SH-SY5Y (cell line): ENCODE results near the gene RP9.

ENCODE experiments used
- GATA2 ChIP-seq: IDR thresholded peaks from 2 replicates; pipeline ENCODE4 v1.6.1; 2011; ENCODE audit warnings: mild to moderate bottlenecking, low read depth, low read length
- GATA3 ChIP-seq: IDR thresholded peaks from 2 replicates; pipeline ENCODE4 v1.6.1; 2011; ENCODE audit warnings: low read depth, mild to moderate bottlenecking, low read length, moderate library complexity

The RP9 gene

DNA sequence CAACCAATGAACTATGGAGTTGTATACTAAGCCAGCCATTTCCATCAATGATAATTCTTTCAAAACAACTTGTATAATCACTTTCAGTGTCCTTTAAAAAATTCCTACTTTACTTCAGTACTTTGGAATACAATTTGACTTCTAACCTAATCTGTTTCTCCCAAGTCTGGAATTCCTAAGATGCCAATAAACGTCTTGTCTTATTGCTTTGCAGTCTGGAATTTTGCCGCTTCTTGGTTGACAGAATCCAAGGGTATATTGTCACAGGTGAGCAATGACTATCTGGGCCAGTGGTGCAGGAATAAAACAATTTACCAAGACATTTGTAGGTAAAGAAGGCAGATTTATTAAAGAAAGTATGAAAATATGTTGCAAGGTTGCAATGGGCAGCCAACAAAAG, 21.8 kb downstream of the RP9 start:
- TF ChIP-seq GATA3 (no peak), GATA2 (no peak)

DNA sequence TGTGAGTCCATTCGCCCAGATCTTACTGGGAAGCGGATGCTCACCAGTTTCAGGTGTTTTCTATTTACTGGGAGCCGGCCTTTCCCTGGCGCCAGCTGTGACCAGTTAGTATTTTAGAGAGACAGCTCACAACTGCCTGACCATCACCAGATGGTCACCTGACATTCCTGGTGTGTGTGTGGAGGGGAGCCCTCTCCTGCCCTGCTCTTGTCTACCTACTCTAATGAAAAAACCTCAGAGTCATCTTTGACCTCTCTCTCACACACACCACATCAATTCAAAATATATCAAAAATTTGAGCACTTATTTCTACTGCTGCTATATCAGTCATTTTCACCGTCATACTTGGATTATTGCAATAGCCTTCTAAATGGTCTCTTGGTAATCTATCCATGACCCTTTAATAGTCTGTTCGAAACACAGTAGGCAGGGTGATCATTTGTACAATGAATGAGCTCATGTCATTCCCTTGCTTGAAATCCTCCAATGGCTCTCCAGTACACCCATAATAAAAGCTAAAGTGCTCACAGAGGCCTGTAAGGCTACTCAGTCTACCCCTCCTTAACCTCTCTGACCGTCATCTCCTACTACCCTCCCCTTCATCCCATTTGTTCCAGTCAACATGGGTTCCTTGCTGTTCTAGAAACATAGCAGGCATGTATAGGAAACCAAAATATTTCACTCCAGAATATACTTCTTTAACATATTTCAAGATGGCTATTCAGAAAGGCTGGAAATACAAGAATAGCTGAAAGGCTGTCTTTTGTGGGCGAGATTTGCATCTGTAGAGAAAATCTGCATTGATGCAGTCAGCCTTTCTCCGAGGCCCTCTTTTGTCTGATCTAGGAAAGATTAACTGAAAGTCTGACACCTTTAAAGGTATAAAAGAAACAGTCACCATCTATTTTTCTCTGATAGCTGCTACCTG, 29.2 kb downstream of the RP9 start:
- TF ChIP-seq GATA3 = no peak
- TF ChIP-seq GATA2 = no peak

DNA sequence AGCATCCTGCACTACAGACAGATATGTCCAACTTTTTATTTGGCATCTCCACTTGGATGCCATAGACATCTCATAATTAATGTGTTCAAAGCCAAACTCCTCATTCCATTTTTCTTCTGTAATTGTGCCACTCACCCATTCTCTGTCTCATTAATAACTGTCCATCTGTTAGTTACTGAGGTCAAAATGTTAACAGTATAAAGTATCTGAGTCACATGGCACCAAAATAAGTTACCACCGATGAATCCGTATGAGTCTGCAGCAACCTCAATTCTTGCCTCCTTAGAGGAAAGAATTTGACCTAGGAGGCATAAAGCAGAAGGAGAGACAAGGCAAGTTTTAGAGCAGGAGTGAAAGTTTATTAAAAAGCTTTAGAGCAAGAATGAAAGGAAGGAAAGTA, 30.1 kb downstream of the RP9 start:
- TF ChIP-seq GATA2 = no peak
- TF ChIP-seq GATA3 = no peak

DNA sequence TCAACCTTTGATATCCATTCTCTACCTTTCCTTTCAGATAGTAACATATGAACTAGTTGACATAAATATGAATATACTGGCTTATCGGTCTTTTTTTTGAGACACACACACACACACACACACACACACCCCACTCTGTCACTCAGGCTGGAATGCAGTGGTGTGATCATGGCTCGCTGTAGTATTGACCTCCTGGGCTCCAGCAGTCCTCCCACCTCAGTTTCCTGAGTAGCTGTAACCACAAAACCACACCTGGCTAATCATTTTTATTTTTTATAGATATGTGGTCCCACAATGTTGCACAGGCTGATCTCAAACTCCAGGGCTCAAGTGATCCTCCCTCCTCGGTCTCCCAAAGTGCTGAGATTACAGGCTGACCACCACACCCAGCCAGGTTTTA, 32.5 kb downstream of the RP9 start:
- no peak for TF ChIP-seq GATA2
- no peak for TF ChIP-seq GATA3

DNA sequence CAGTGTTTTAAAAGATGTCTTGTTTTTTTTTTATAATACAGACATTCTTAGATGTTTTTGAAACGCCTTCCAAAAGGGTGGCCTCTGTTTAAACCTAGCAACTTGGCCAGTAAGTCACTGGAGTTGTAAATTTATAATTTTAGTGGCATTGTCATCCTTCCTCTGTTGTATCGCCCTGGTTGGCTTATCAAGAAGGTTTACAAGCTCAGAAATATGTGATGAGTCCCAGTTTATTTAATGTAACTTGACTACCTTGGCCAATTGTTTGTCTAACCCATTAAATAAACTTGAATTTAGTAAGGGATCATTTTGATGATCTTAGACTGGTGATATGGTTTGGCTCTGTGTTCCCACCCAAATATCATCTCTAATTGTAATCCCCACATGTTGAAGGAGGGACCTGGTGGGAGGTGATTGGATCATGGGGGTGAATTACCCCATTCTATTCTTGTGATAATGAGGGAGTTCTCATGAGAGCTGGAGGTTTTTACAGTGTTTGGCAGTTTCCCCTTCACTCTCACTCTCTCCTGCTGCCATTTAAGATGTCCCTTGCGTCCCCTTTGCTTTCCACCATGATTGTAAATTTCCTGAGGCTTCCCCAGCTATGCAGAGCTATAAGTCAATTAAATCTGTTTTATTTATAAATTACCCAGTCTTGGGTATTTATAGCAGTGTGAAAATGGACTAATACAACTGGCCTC, 33.2 kb downstream of the RP9 start:
- TF ChIP-seq GATA2 (no peak), GATA3 (no peak)

DNA sequence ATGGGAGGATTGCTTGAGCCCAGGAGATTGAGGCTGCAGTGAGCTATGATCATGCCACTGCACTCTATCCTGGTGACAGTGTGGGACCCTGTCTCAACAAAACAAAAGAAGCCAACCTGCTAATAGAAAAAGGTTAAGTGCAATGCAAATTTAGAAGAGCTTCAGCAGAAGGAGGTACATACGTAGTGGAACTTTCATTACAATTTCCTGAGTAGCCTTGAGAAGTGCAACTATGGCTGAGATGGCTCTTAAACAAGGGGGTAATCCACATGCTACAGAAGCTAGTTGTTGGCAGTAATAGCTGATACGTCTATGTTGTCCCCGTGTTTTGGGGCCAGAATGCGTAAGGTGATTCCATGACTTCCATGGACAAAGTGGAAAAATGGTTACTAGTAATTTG, 36.0 kb downstream of the RP9 start:
- TF ChIP-seq GATA2 (no peak), GATA3 (no peak)

DNA sequence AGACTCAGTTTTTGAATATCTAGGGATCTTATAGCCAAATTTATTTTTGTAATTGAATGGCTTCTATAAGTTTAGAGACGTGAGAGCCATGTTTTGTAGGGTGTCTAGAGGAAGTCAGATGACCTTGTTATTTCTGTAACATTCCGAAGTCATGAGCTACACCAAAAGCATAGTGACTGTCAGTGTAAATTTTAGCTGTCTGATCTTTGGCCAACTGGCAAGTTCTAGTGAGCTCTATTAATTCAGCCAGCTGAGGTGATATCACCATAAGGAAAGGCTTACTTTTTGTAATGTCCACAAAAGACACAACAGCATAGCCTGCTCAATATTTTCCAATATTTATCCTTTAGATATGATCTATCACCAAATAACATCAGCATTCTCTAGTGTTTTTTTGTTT, 36.7 kb downstream of the RP9 start:
- TF ChIP-seq GATA3 (no peak), GATA2 (no peak)

DNA sequence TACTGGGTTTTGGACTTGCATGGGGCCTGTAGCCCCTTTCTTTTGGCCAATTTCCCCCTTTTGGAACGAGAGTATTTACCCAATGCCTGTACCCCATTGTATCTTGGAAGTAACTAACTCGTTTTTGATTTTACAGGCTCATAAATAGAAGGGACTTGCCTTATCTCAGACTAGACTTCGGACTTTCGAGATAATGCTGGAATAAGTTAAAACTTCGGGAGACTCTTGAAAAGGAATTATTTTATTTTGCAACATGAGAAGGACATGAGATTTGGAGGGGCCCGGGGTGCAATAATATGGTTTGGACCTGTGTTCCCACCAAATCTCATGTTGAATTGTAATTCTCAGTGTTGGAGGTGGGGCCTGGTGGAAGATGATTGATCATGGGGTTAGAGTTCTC, 38.4 kb downstream of the RP9 start:
- TF ChIP-seq GATA3 (no peak), GATA2 (no peak)

DNA sequence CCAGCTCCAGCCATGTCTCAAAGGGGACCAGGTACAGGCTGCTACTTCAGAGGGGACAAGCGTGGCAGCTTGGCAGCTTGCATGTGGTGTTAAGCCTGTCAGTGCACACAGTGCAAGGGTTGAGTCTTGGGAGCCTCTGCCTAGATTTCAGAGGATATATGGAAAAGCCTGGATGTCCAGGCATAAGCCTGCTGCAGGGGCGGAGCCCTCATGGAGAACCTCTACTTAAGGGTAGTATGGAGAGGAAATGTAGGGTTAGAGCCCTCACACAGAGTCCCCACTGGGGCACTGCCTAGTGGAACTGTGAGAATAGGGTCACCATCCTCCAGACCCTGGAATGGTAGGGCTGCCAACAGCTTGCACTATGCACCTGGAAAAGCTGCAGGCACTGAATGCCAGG, 38.9 kb downstream of the RP9 start:
- TF ChIP-seq GATA2 (no peak), GATA3 (no peak)

DNA sequence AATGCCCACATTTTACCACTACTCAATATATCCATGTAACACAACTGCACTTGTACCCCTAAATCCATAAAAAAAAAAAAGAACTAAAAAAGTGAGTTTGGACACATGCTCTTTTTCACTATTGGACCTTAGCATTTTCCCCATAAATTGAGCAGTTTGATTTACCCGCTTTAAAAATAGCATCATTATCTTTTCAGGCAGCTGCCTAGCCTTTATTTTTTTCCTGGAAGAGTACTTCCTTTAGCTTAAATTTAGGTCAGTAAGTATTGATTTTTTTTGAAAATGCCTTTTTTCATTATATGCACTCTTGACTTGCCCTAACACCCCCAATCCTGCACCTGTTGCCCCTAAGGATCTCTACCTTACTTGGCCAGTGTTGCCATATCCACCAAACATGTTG, 41.3 kb downstream of the RP9 start:
- TF ChIP-seq GATA2 (no peak), GATA3 (no peak)

DNA sequence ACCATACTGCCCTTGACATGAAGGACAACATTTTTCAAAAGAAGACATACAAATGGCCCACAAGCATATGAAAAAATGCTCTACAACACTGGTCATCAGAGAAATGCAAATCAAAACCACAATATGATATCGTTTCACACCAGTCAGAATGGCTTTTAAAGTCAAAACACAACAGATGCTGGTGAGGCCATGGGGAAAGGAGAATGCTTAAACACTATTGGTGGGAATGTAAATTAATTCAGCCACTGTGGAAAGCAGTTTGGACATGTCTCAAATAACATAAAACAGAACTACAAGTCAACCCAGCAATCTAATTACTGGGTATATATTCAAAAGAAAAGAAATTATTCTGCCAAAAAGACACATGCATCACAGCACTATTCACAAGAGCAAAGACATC, 42.4 kb downstream of the RP9 start:
- no peak for TF ChIP-seq GATA2
- no peak for TF ChIP-seq GATA3

DNA sequence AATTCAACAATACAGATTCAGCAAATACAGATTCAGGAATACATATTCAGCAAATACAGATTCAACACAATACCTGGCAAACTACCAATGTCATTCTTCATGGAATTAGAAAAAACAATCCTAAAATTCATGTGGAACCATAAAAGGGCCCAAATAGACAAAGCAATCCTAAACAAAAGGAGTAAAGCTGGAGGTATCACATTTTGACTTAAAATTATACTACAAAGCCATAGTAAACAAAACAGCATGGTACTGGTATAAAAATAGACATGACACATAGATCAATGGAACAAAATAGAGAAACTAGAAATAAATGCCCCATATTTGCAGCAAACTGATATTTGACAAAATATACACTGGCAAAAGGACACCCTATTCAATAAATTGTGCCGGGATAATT, 43.2 kb downstream of the RP9 start:
- TF ChIP-seq GATA2 (no peak), GATA3 (no peak)

DNA sequence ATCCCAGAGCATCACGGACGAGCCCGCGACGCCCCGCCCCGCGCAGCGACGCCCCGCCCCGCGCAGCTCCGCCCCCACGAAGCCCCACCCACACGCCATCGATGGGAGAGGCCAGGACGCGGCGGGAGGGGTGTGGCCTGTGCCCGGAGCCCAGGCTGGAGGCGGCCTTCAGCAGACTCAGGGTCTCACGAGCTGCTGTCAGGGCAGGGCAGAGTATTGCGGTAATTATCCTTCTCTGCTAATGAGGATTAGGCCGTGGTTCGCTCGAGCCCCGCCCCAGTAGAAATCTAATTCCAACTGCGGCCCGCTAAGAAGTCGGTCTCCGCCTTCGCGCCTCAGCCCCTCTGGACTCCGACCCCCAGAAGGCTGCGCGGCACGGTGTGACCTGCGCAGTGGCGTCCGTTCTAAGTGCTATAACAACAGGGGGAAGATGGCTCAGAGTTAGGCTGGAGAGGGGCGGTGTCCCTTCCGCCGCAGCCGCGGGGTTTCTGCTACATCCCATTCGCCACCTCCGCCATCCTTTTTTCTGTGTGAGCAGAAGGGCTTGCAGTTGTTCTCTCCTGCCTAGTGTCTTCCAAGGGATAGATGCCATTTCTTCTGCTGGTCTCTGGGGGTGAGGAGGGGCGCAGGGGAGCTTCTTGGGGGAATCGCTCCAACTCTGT, 46.3 kb downstream of the RP9 start:
- TF ChIP-seq GATA3 = no peak
- TF ChIP-seq GATA2 = no peak

DNA sequence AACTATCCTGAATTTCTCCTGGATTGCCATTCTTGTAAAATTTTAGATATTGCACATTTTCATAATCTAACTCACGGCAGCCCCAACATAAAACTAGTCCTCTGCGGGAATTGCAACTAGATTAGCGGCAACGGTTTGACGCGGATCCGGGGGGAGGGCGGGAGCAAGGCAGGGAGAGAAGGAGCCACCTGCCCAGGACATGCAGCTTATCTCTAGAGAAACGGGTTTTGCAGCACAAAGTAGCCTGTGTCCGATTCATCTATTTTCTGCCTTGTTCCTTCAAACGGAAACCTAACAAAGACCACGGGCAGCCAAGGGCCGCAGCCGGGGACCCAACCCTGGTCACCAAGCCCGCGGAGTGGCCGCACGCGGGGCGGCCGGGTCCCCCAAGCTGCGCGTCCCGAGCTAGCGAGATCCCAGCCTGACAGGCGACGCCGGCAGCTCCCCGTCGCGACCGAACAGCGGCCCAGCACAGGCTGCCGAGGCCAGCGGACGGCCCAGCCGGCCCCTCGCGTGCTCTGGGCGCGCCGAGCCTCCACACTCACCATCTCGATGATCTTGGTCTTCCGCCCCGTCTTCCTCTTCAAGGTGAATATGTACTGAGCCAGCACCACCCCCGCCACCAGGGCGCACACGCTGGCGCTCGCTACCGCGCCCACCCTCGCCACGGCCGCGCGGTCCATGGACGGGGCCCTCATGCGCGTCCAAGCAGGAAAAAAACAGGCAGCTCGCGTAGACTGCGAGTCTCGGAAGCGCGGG, 47.0 kb downstream of the RP9 start, which contains the start of gene NT5C3A:
Gene NT5C3A, minus strand, starts transcription at position 754 of the 759 bp plus-strand sequence. Its CDS starts 71 bp downstream, at position 683.
- TF ChIP-seq GATA3 (no peak), GATA2 (peak; percentile 22; the same call in 1 of the 2 replicates)
